NCI-H2196 treated with DMSO at 0.1 percent for 48 hours (cell line): Measurements from ENCODE around the gene EPHB2.

Experiments
- DNase-seq: peaks from one replicate; lab custom pipeline; 2025; ENCODE audit not compliant: unreplicated experiment; lab: John Stamatoyannopoulos, UW

The EPHB2 gene

DNA sequence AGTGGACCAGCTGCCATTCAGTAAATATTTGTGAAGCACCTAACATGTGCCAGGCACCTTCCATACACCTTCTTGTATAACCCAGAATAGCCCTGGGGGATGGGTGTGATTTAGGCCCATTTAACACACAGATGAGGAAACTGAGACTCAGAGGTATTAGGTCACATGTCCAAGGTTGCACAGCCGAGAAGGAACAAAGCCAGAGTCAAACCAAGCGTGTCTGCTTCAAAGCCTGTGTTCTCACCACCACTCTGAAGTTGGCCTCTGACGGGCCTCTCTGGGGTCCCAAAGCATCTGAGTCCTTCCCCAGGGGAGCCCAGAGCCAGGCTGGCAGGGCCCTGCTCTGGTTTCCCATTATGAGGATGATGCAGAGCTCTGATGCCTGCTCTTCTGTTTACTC lies 196.9 kb downstream of the EPHB2 start:
- no peak for DNase-seq

GRCh38 chr1:22908880-22909426 lies 198.3 kb downstream of the EPHB2 start:
- DNase-seq = no peak

DNA sequence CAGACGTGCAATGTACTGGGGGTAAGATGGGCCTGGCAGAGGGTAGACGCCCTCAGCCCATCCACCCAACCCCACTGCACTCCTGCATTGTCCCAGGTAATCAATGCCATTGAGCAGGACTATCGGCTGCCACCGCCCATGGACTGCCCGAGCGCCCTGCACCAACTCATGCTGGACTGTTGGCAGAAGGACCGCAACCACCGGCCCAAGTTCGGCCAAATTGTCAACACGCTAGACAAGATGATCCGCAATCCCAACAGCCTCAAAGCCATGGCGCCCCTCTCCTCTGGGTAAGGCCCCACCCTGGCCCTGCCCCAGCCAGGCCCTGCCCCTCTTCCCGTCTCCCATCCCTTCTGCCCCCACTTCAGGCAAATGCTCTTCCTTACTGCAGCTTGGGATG lies 199.6 kb downstream of the EPHB2 start:
- no peak for DNase-seq

DNA sequence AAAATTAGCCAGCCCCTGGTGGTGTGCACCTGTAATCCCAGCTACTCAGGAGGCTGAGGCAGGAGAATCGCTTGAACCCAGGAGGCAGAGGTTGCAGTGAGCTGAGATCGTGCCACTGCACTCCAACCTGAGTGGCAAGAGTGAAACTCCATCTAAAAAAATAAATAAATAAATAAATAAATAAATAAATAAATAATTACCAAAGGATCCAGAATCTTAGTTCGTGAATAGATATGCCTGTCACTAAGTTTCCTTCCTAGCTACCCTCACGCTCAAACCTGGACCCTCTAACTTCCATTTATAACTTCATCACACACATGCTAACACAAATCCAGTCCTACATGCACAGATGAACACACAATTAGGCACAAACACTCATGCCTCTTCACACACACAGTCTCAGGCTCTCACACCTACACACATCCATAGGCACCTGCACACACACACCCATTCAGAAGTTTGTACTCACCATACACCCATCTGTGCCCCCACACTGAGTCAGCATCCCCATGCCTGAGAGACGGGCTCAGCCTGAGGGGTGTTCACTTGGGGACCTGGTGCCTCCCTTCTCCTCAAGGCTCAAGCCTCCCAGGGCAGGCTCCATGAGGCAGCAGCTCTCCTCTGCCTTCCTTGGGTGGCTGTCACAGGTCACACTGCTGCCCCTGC lies 200.5 kb downstream of the EPHB2 start:
- DNase-seq = no peak

GRCh38 chr1:22912311-22912710 lies 201.7 kb downstream of the EPHB2 start:
- DNase-seq = no peak

DNA sequence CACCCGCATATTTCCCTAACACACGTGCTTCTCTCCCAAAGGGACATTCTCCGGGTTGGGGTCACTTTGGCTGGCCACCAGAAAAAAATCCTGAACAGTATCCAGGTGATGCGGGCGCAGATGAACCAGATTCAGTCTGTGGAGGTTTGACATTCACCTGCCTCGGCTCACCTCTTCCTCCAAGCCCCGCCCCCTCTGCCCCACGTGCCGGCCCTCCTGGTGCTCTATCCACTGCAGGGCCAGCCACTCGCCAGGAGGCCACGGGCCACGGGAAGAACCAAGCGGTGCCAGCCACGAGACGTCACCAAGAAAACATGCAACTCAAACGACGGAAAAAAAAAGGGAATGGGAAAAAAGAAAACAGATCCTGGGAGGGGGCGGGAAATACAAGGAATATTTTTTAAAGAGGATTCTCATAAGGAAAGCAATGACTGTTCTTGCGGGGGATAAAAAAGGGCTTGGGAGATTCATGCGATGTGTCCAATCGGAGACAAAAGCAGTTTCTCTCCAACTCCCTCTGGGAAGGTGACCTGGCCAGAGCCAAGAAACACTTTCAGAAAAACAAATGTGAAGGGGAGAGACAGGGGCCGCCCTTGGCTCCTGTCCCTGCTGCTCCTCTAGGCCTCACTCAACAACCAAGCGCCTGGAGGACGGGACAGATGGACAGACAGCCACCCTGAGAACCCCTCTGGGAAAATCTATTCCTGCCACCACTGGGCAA lies 202.9 kb downstream of the EPHB2 start:
- DNase-seq = no peak

DNA sequence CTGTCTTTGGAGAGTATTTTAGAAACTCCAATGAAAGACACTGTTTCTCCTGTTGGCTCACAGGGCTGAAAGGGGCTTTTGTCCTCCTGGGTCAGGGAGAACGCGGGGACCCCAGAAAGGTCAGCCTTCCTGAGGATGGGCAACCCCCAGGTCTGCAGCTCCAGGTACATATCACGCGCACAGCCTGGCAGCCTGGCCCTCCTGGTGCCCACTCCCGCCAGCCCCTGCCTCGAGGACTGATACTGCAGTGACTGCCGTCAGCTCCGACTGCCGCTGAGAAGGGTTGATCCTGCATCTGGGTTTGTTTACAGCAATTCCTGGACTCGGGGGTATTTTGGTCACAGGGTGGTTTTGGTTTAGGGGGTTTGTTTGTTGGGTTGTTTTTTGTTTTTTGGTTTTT lies 203.5 kb downstream of the EPHB2 start:
- DNase-seq = no peak

GRCh38 chr1:22914633-22915217 lies 204.1 kb downstream of the EPHB2 start:
- DNase-seq = no peak

DNA sequence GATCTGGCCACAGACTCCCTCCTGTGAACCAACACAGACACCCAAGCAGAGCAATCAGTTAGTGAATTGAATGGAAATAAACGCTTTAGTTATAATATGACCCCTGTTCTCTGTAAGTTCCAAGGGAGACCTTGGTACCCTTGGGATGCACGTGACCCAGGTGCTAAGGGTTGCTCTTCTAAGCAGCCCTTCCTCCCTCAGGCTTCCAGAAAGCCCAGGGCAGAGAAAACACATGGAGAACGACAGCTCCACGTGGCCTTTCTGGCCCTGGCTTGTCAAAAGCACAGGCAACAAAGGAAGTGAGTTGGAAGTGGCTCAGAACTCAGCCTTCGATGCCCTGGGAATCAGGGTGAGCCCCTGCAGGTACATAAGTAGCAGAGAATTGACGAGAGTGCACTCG lies 204.6 kb downstream of the EPHB2 start:
- no peak for DNase-seq

DNA sequence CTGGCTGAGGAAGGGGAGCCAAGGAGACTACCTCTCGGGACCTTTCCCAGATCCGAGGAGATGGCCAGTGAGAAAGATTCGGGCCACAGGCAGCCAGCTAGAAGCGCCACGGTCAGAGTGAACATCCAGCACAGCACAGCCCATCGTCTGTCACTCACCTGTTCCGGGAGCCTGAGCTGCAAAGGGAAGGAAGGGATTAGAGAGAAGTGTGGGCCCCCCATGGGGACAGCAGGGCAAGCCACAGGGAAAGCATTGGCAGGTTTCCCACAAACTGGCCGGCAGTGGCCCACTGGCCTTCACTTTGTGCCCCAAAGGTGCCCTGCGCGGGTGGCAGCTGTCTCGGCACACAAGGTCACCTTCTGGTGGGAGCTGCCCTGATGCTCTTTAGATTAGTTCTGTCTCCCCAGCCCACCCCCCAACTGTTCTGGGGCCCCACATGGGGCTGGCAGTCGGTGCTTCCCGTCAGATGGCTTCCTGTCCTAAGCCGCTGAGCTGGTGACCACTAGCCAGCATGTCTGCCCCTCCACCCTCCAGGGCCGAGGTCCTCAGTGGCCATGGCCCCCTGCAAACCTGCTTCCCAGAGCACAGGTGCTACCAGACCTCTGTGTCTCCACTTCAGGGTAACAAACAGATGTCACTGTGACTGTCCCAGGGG lies 205.3 kb downstream of the EPHB2 start:
- no peak for DNase-seq

DNA sequence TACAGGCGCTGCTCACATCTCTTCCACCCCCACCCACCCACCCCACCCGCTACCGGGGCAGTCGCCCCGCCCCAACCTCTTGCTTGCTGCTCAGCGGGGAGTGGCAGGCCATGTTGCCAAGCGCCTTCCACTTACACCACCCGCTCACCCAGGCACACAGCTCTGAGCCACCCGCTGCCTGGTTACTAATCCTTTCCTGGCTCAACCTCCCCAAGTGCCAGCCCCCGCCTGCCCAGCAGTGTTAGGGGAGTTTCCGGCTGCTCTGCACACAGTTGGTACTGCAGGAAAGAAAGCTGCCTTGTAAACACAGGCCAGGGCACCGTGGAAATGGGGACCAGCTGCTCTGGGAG lies 205.8 kb downstream of the EPHB2 start:
- DNase-seq = no peak

- DNase-seq = no peak
These were observed 207.3 kb downstream of the EPHB2 start for GRCh38 chr1:22917989-22918388.

DNA sequence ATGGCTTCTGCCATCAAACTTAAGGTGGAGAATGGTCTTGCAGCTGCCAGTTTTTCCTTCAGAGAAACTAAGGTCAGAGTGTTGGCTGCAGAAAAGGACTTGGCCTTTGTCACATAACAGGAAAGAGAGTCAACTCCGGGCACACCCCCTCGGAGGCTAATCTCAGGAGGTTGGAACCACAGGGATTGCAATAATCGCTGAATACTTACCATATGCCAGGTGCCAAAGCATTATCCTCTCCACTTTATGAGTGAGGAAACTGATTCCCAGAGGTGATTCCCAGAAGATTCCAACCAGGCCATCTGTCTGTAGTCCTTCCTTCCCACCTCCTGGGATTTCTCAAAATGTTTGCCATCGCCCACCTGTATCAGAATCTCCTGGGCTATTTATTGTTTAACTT lies 208.0 kb downstream of the EPHB2 start:
- DNase-seq = no peak

DNA sequence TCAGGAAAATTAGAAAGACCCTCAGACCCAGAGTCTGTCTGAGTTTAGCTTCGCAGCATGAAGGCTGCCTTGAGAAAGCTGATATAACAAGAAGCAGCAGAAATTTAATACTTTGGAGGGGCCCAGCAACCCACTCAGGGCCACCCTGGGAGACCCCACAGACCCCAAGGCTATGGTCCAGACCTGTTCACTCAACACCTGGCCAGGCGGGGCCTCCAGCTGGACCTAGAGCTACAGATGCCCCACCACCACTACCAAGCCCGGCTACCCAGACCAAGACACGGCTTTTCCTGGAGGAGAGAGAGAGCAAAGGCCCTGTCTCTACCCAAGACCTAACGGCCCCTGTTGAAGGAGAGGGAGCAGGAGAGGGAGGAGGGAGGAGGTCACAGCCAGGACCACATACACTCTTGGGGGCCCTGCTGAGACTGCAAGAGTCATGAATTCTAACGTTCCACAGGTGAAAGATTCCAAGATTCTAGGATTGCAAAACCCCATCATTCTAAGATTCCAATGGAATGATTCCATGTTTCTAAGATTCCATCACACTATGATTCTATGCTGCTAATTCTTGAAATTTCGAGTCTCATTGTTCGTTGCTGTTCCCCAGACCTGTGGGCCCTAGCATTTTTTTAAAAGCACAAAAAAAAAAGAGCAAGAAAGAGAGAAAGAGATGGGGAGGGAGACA lies 208.8 kb downstream of the EPHB2 start:
- no peak for DNase-seq

DNA sequence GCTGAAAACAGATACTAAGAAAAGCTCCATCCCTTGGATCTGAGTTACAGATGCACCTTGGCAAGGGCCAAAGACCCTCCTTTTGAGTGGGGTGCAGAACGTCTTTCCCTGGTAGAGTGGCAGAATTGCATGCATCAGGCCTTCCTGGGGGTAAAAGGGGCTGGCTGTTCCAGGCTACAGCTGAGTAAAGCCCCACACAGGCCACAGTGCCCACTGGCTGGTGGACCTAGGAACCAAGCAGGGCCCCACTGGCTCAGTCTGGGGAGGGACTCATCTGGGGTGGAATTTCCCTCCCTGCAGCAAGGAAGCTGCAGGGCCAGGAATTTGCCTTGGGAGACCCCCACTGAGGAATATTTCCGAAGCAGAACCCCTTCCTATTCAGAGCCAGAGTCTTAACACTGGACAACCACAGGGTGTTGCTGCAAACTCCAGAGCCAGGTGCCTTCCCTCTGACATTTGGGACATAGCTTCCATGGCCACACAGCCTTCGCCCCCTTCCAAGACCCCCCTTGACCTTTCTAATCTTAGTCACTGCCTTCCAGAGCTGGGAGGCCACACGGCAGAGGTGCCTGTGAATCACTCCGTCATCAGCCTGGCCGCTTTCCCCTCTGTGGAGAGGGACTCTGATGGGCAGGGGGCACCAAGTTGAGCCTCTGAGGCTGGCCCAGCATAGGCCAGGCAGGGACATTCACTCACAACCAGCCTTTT lies 209.5 kb downstream of the EPHB2 start:
- no peak for DNase-seq

DNA sequence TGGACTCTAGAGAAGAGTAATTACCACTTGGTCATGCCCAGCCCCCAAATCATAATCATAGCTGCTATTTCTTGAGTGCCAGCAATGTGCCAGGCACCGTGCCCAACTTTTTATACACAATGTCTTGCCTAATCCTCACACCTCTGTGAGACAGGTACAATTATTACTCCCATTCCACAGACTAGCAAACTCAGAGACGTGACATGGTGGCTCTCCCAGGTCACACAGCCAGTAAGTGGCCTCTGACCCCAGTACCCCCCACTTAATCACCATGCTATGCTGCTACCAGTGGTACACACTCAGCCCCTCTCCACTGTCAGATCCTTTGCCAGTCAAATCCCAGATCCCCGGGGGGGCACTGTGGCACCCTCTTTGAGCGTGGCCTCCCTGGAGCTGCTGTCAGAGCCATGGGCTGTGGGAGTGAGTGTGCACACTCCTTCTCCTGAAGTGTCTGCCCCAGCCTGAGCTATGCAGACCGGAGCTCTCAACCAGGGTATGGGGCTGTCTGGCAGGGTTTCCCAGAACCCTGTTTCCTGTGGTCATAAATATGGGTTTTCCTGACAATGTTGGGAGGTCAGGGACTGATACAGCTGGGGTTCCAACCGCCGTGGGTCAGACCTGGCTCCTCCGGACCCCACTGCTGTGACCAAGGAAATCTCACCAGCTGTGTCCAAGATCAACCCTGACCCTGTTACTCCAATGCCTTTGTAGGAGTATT lies 210.3 kb downstream of the EPHB2 start:
- no peak for DNase-seq

- no peak for DNase-seq
These were observed 210.9 kb downstream of the EPHB2 start for GRCh38 chr1:22921452-22922126.

DNA sequence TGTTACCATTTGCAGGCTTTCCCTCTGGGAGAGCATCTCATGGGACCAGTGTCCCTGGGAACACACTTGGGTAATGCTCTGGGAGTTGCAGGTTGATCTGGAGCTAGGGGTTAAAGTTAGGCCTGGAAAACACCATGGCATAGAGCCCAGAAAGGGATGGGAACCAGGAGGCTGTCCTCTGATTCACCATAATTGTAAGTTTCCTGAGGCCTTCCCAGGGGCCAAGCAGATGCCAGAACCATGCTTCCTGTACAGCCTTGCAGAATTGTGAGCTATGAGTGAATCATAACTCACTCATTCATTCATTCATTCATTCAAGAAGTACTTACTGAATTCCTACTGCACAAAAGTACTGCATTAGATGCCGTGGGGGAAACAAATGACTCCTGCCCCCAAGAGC lies 212.0 kb downstream of the EPHB2 start:
- DNase-seq = no peak

DNA sequence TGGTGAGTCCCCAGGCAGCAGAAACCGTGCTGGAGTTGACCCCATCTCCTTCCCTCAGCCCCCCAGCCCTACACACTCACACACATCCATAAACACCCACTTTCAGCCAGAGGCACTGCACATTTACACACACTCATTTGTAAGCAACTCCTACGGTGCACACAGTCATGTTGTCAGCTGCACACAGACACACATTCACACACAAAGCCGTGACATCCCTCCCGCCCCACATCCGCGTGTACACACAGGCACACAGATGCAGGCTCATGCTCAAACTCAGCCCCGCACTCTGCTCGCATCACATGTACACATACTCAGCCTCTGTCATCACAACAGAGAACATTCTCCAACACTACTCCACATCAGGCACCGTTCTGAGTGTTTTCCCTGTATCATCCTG lies 214.5 kb downstream of the EPHB2 start:
- DNase-seq = no peak
